H1 (cell line): Measurements from ENCODE around the gene PLCB1. TPM values are rescaled to one million over a fixed set of nuclear protein-coding genes. Genes with fewer than 3 reads are reported as not detected.

Experiments used
- CTCF ChIA-PET: fragments of 300-600 bp; sonication (Branson Sonifier 250); formaldehyde crosslinking; loops from one replicate; lab custom pipeline; 2021; ENCODE audit not compliant: partially characterized antibody; lab: Charles Lee
- POLR2A ChIA-PET: fragments of 300-600 bp; sonication (Branson Sonifier 250); formaldehyde crosslinking; loops from one replicate; lab custom pipeline; 2021; ENCODE audit warnings: inconsistent platforms; ENCODE audit not compliant: partially characterized antibody; lab: Charles Lee
- DNase-seq, 2 experiments: peaks; one replicate each; pipeline versions ENCODE4 v3.0.0 to v3.0.0-alpha.2; 2010 to 2022; ENCODE audit warnings: low spot score in 2 of 2, low read depth in 1 of 2, mixed read lengths in 1 of 2
- FAIRE-seq: peaks from 2 replicates; lab custom pipeline; 2011; peaks lifted over from hg19 to GRCh38; lab: Jason Lieb, UNC
- H2AFZ ChIP-seq: 2 replicates; pipeline ENCODE4 v1.8.1; 2012; ENCODE audit warnings: low read length, inconsistent platforms
- H2AK5ac ChIP-seq: 2 replicates; pipeline ENCODE4 v1.6.1; 2013; ENCODE audit warnings: low read depth, low read length
- H2BK120ac ChIP-seq: replicated peaks from 2 replicates; pipeline ENCODE3; 2013; ENCODE audit warnings: low read depth, low read length, inconsistent platforms
- H2BK12ac ChIP-seq: 2 replicates; pipeline ENCODE4 v1.6.1; 2013; ENCODE audit warnings: low read depth, low read length
- H2BK15ac ChIP-seq: 2 replicates; pipeline ENCODE4 v1.6.1; 2013; ENCODE audit warnings: low read length
- H2BK20ac ChIP-seq: 2 replicates; pipeline ENCODE4 v1.6.1; 2013; ENCODE audit warnings: low read length
- H2BK5ac ChIP-seq: 2 replicates; pipeline ENCODE4 v1.6.1; 2013; ENCODE audit warnings: low read depth, low read length
- H3K14ac ChIP-seq: 2 replicates; pipeline ENCODE4 v1.6.1; 2013; ENCODE audit warnings: inconsistent platforms; ENCODE audit not compliant: insufficient read length
- H3K18ac ChIP-seq: 2 replicates; pipeline ENCODE4 v1.6.1; 2013; ENCODE audit warnings: low read length; ENCODE audit errors: extremely low read depth
- H3K23ac ChIP-seq: 2 replicates; pipeline ENCODE4 v1.6.1; 2013; ENCODE audit warnings: inconsistent platforms; ENCODE audit not compliant: insufficient read length
- H3K23me2 ChIP-seq: 2 replicates; pipeline ENCODE4 v1.6.1; 2013; ENCODE audit warnings: low read depth, low read length
- H3K27ac ChIP-seq: 2 replicates; pipeline ENCODE4 v1.6.1; 2011; ENCODE audit warnings: low read depth, low read length, inconsistent platforms
- H3K27me3 ChIP-seq, 4 experiments: replicated peaks in 1 of 4; 1 replicate in 1 of 4; 2 replicates in 3 of 4; pipeline versions ENCODE4 v1.6.1 to v1.8.1; 2011 to 2013; ENCODE audit warnings: low read length in 3 of 4, mild to moderate bottlenecking in 3 of 4, inconsistent platforms in 2 of 4, mixed read lengths in 2 of 4, moderate library complexity in 1 of 4; ENCODE audit not compliant: control insufficient read depth in 3 of 4, insufficient read depth in 3 of 4; ENCODE audit errors: extremely low read depth in 1 of 4
- H3K36me3 ChIP-seq, 4 experiments: 2 replicates each; pipeline versions ENCODE4 v1.6.1 to v1.8.1; 2011 to 2013; ENCODE audit warnings: mild to moderate bottlenecking in 4 of 4, low read length in 3 of 4, moderate library complexity in 2 of 4, control low read depth in 1 of 4, inconsistent platforms in 1 of 4; ENCODE audit not compliant: insufficient read depth in 4 of 4, control insufficient read depth in 2 of 4
- H3K4ac ChIP-seq: replicated peaks from 2 replicates; pipeline ENCODE3; 2013; ENCODE audit warnings: low read length, low read depth, mixed read lengths, inconsistent platforms; ENCODE audit not compliant: insufficient read length
- H3K4me1 ChIP-seq, 4 experiments: replicated peaks in 1 of 4; 1 replicate in 1 of 4; 2 replicates in 3 of 4; pipeline versions ENCODE4 v1.6.1 to v1.8.1; 2011 to 2013; ENCODE audit warnings: low read length in 3 of 4, inconsistent platforms in 2 of 4, mixed read lengths in 1 of 4; ENCODE audit not compliant: insufficient read depth in 4 of 4, control insufficient read depth in 3 of 4
- H3K4me2 ChIP-seq, 2 experiments: 2 replicates each; pipeline versions ENCODE4 v1.6.1 to v1.8.1; 2011 to 2013; ENCODE audit warnings: low read depth in 2 of 2, low read length in 2 of 2, control low read depth in 1 of 2, inconsistent platforms in 1 of 2, mild to moderate bottlenecking in 1 of 2; ENCODE audit not compliant: insufficient read depth in 1 of 2
- H3K4me3 ChIP-seq, 4 experiments: fragments of 200-600, 300-600 bp in 1 of 4; sonication (generic), shearing (Covaris generic), sonication (Bioruptor Twin) in 1 of 4; 2 replicates each; pipeline versions ENCODE4 v1.5.1 to v1.8.1; 2011 to 2016; ENCODE audit warnings: low read length in 4 of 4, low read depth in 3 of 4, control low read depth in 2 of 4, inconsistent platforms in 2 of 4, mild to moderate bottlenecking in 2 of 4, mixed read lengths in 1 of 4, moderate library complexity in 1 of 4; ENCODE audit not compliant: insufficient read depth in 2 of 4; ENCODE audit errors: extremely low read depth in 1 of 4
- H3K56ac ChIP-seq: replicated peaks from 2 replicates; pipeline ENCODE3; 2013; ENCODE audit warnings: low read depth, mild to moderate bottlenecking, mixed read lengths, low read length, inconsistent platforms; ENCODE audit not compliant: insufficient read length
- H3K79me1 ChIP-seq: 2 replicates; pipeline ENCODE4 v1.6.1; 2013; ENCODE audit warnings: low read depth, low read length, control low read depth
- H3K79me2 ChIP-seq, 2 experiments: 2 replicates each; pipeline versions ENCODE4 v1.6.1 to v1.8.1; 2012 to 2013; ENCODE audit warnings: low read length in 2 of 2, mild to moderate bottlenecking in 2 of 2, inconsistent platforms in 1 of 2; ENCODE audit not compliant: insufficient read depth in 2 of 2, control insufficient read depth in 1 of 2
- H3K9ac ChIP-seq, 4 experiments: replicated peaks in 1 of 4; 1 replicate in 1 of 4; 2 replicates in 3 of 4; pipeline versions ENCODE4 v1.6.1 to v1.8.1; 2011 to 2013; ENCODE audit warnings: low read depth in 3 of 4, low read length in 3 of 4, control low read depth in 2 of 4, mild to moderate bottlenecking in 2 of 4, moderate library complexity in 2 of 4, inconsistent platforms in 1 of 4; ENCODE audit errors: extremely low read depth in 1 of 4
- H3K9me3 ChIP-seq, 2 experiments: 2 replicates each; pipeline versions ENCODE4 v1.6.1 to v1.8.1; 2012 to 2013; ENCODE audit warnings: mild to moderate bottlenecking in 2 of 2, moderate library complexity in 2 of 2, control low read depth in 1 of 2, inconsistent platforms in 1 of 2, low read depth in 1 of 2, low read length in 1 of 2, mixed read lengths in 1 of 2; ENCODE audit not compliant: insufficient read depth in 2 of 2
- H4K20me1 ChIP-seq, 2 experiments: replicated peaks in 1 of 2; 2 replicates each; pipeline versions ENCODE3 to v1.8.1; 2011 to 2013; ENCODE audit warnings: inconsistent platforms in 2 of 2, low read length in 2 of 2, mild to moderate bottlenecking in 1 of 2; ENCODE audit not compliant: insufficient read depth in 2 of 2, control insufficient read depth in 1 of 2
- H4K5ac ChIP-seq: 2 replicates; pipeline ENCODE4 v1.6.1; 2013; ENCODE audit warnings: low read length, low read depth, mixed read lengths, inconsistent platforms; ENCODE audit not compliant: insufficient read length
- H4K8ac ChIP-seq: 2 replicates; pipeline ENCODE4 v1.8.0; 2013; ENCODE audit warnings: mild to moderate bottlenecking, moderate library complexity, low read length, inconsistent platforms; ENCODE audit not compliant: insufficient read depth; ENCODE audit errors: extremely low read depth
- H4K91ac ChIP-seq: replicated peaks from 2 replicates; pipeline ENCODE3; 2013; ENCODE audit warnings: low read length, mixed read lengths, inconsistent platforms; ENCODE audit not compliant: insufficient read length
- ASH2L ChIP-seq: fragments of 200-600, 300-600 bp; sonication (generic); IDR thresholded peaks from one replicate; pipeline ENCODE4 v1.7.1; 2017; ENCODE audit warnings: low read length
- BACH1 ChIP-seq: IDR thresholded peaks from 2 replicates; pipeline ENCODE4 v1.6.1; 2012; ENCODE audit warnings: low read length, improper control_type of control experiment
- CHD2 ChIP-seq: IDR thresholded peaks from 2 replicates; pipeline ENCODE4 v1.6.1; 2012; ENCODE audit warnings: low read length, improper control_type of control experiment
- CREB1 ChIP-seq: IDR thresholded peaks from 2 replicates; pipeline ENCODE4 v1.6.1; 2012; ENCODE audit warnings: inconsistent platforms
- GTF2F1 ChIP-seq: IDR thresholded peaks from 2 replicates; pipeline ENCODE4 v1.6.1; 2012; ENCODE audit warnings: low read depth, low read length, improper control_type of control experiment, borderline replicate concordance
- JUN ChIP-seq: IDR thresholded peaks from 2 replicates; pipeline ENCODE4 v1.6.1; 2011; ENCODE audit warnings: low read depth, mild to moderate bottlenecking, improper control_type of control experiment, low read length
- NANOG ChIP-seq: IDR thresholded peaks from 2 replicates; pipeline ENCODE4 v1.6.1; 2011; ENCODE audit warnings: low read length, low read depth, mild to moderate bottlenecking, inconsistent platforms; ENCODE audit not compliant: insufficient read depth, poor library complexity, severe bottlenecking
- PHF8 ChIP-seq: fragments of 200-600 bp; sonication (generic); conservative IDR thresholded peaks from 2 replicates; pipeline ENCODE4 v1.7.1; 2012; ENCODE audit warnings: low read depth, mild to moderate bottlenecking, inconsistent platforms, low read length, moderate library complexity
- POLR2A ChIP-seq, 2 experiments: IDR thresholded peaks; 1 replicate in 1 of 2; 2 replicates in 1 of 2; pipeline ENCODE4 v1.6.1; 2011; ENCODE audit warnings: low read depth in 2 of 2, low read length in 2 of 2, mild to moderate bottlenecking in 2 of 2; ENCODE audit errors: control extremely low read depth in 1 of 2
- RAD21 ChIP-seq, 2 experiments: IDR thresholded peaks in 1 of 2; conservative IDR thresholded peaks in 1 of 2; 2 replicates each; pipeline ENCODE4 v1.6.1; 2011; ENCODE audit warnings: low read depth in 2 of 2, low read length in 2 of 2, improper control_type of control experiment in 1 of 2, inconsistent platforms in 1 of 2, mild to moderate bottlenecking in 1 of 2, moderate library complexity in 1 of 2
- RFX5 ChIP-seq: IDR thresholded peaks from 2 replicates; pipeline ENCODE4 v1.6.1; 2011; ENCODE audit warnings: low read depth, low read length, improper control_type of control experiment, borderline replicate concordance
- SP4 ChIP-seq: IDR thresholded peaks from 2 replicates; pipeline ENCODE4 v1.6.1; 2012; ENCODE audit warnings: low read length, inconsistent platforms
- TAF1 ChIP-seq: IDR thresholded peaks from 2 replicates; pipeline ENCODE4 v1.6.1; 2011; ENCODE audit warnings: mild to moderate bottlenecking, low read depth, low read length
- ZNF274 ChIP-seq: IDR thresholded peaks from 2 replicates; pipeline ENCODE4 v1.7.0; 2012; ENCODE audit warnings: low read length, borderline replicate concordance; ENCODE audit errors: extremely low read depth
- polyA plus RNA-seq, 7 experiments: library from polyadenylated mRNA; depleted of rRNA in 3 of 7; stranded (reverse) in 5 of 7; unstranded in 2 of 7; fragments of >200 nt in 5 of 7; fragments of 200-250 nt in 2 of 7; gene quantifications; 1 replicate in 5 of 7; 2 replicates in 1 of 7; 4 replicates in 1 of 7; pipeline versions ENCODE4 v1.2.1 to v1.2.3, GENCODE V29; 2011 to 2013; ENCODE audit warnings: missing spikeins in 2 of 7, mixed read lengths in 2 of 7
- total RNA-seq: library from RNA; stranded (reverse); fragmentation: NEBNext Ultra II Directional; extraction: Animal tissue kit (Norgen Biotek cat#: 25700); gene quantifications from 2 replicates; pipeline ENCODE4 v1.2.1, GENCODE V29; 2021
- TF ChIP-seq, protein P1 (sequence below): IDR thresholded peaks from 2 replicates; pipeline ENCODE4 v1.6.1; 2012; ENCODE audit warnings: inconsistent platforms

PLCB1 gene
- total and polyA plus RNA-seq, 2 of the 8 experiments (the other 6 are each of a cell fraction or from before 2014, with no cell fraction given) = 2.6 to 9.1 TPM

DNA sequence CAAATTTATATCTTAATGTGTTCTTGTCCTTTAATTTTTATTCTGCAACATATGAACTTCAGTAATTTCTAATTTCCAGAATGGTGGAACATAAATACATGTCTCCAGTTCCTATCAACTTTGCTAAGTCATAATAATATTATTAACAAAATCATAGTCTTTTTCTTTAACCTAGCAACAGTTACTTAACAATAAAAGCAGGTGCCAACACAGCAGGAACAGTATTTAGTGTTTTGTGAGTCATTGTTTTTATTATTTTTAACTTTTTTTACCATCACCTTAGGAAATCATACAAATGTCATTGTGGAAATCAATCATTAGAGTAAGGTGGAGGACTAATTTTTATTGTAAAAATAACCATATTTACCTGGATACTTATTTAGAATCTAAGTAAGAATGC is 133.5 kb downstream of the PLCB1 start:
- Histone ChIP-seq H2BK12ac (no peak overlapping the region), H3K56ac (no peak overlapping the region), H3K9me3 (no peaks in the 10 kb centered on the region), H3K79me1 (no peaks in the 10 kb centered on the region), H3K4me3 (no peak overlapping the region), H2BK15ac (no peak overlapping the region), H3K27ac (no peak overlapping the region), H2AK5ac (no peak overlapping the region), H3K4me1 (no peaks in the 10 kb centered on the region), H3K18ac (no peak overlapping the region), H3K23me2 (no peaks in the 10 kb centered on the region), H4K91ac (no peak overlapping the region), H2BK5ac (no peak overlapping the region), H4K5ac (no peak overlapping the region), H4K20me1 (no peaks in the 10 kb centered on the region), H3K4ac (no peak overlapping the region), H3K14ac (no peak overlapping the region), H2AFZ (no peak overlapping the region), H3K27me3 (no peaks in the 10 kb centered on the region; a peak in 1 of 7 replicates), H3K4me2 (no peak overlapping the region), H2BK20ac (no peak overlapping the region), H2BK120ac (no peak overlapping the region), H3K9ac (no peak overlapping the region), H3K79me2 (no peaks in the 10 kb centered on the region), H3K36me3 (no peaks in the 10 kb centered on the region), H4K8ac (no peak overlapping the region), H3K23ac (no peak overlapping the region)
- ChIA-PET POLR2A (no interaction called here), CTCF (interaction anchor here (0.8 kb wide), 1 partner anchor 15 kb away, joined by 3 read pairs; no protein-coding TSS in a partner anchor)
- no peak for TF ChIP-seq CREB1
- TF ChIP-seq ZNF274 = no peak
- no peak for TF ChIP-seq GTF2F1
- TF ChIP-seq TAF1 = no peak
- TF ChIP-seq, protein P1, sequence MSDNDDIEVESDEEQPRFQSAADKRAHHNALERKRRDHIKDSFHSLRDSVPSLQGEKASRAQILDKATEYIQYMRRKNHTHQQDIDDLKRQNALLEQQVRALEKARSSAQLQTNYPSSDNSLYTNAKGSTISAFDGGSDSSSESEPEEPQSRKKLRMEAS = no peak
- no peak for TF ChIP-seq RFX5
- TF ChIP-seq NANOG = no peak
- TF ChIP-seq ASH2L = no peak
- TF ChIP-seq CHD2 = no peak
- no peak for TF ChIP-seq RAD21 (IDR thresholded peaks at IDR 0.05 in 1 of 2, conservative IDR thresholded peaks at IDR 0.05 in 1 of 2; ENCODE audit: low read depth in 2 of 2, low read length in 2 of 2)
- TF ChIP-seq PHF8 = no peak
- no peak for TF ChIP-seq POLR2A (IDR thresholded peaks at IDR 0.05; ENCODE audit: control extremely low read depth in 1 of 2, low read depth in 2 of 2, low read length in 2 of 2)
- TF ChIP-seq SP4 = no peak
- TF ChIP-seq JUN = no peak
- TF ChIP-seq BACH1 = no peak
- FAIRE-seq (no peak), DNase-seq (no peak)
